Ramos (cell line): ENCODE data around the gene CD96.

Experiments used
- in situ Hi-C: fragments of 300-500 bp; cut with MboI; formaldehyde crosslinking; loops from one replicate; pipeline ENCODE4 v1.14.3; 2022; ENCODE audit warnings: low sequenced_read_pairs; ENCODE audit not compliant: unreplicated experiment

CD96 gene

DNA sequence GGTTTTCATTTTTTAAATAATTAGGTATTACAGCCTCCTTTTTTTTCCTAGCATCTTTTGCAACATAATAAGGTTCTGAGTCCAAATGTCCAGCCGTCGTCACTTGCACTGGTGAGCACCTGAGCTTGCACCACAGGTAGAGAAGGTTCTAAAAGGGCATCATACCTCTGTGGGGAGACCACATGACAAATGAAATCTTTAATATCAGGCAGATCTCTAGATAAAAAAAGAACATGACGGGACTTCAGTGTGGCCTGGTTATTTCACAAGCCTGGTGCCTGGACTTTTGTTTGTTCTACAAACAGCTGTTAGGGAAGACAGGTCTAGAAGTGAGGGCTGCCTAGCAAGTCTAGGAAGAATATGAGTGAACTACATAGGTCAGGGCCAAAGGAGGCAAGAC lies 49.6 kb downstream of the CD96 start:
- in situ Hi-C loops = no loop called here

DNA sequence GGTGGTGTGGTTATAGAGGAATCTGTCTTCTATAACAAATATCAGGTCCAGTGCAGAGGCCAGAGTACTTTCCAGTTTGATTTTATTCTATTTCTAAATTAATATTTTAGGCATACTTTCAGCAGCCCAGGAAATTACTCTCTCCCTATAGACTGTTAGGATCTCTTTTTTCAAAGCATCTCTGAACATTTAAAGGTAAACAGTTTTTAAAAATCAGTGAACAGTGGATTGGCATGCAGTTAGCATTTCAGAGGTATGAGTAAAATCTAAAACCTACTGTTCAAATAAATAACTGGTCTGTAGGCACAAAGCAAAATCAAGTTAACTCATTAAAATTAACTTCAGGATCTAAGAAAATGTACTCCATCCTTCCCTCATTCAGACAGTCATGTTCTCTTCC lies 50.1 kb downstream of the CD96 start:
- in situ Hi-C loops = no loop called here

DNA sequence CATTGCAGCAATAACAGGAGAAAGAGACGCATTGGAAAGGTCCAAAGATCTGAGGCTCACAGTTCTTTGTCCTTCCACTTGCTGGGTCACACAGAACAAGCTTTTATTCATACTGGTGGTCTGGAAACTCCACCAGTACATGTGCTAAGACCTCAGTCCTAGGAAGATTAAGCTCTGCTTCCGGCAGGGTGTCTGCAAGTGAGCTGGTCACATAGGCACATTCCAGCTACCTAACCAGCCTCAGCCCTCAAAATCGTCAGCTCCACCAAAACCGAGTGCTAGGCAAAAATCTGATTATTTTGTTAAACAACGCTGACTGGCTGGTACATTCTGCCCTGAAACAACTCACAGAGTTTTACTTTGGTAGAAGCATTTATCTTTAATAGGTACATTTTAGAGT lies 50.9 kb downstream of the CD96 start:
- in situ Hi-C loops = no loop called here

DNA sequence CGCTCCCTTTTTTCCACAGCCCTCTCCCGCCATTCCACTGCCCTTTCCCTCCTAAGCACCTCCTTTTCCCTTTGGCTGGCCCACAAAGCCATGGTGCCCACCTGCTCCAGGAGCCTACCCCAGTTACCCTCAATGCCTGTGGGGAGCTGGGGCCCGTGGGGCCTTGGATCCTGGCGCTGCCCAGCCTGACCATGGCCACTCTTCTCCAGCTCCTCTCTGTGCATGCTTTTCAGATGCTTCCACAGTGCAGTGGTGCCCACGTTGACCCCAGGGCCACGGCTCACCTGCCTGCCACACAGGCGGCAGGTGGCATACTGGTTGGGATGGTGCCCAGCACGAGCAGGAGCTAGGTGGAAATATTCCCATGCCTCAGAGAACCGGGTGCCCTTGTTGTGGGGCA lies 51.7 kb downstream of the CD96 start:
- in situ Hi-C loops = no loop called here

DNA sequence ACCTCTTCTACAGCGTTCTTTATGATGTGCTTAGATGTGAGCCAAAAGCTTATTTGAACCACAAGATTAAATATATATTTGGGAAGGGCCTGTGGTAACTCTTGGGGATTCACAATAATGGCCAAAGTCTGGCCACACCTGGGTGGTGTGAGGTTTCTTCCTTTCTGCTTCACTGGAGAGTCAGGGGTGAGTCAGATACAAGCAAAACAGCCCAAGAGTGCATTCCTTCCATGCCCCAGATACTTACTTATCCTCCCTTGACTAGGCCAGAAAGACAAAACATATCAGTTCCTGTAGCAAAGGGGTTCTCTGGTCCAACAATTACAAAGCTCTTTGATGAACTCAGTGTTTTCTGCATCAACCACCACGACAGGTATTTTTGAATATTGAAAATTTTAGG lies 52.2 kb downstream of the CD96 start:
- in situ Hi-C loops = no loop called here

DNA sequence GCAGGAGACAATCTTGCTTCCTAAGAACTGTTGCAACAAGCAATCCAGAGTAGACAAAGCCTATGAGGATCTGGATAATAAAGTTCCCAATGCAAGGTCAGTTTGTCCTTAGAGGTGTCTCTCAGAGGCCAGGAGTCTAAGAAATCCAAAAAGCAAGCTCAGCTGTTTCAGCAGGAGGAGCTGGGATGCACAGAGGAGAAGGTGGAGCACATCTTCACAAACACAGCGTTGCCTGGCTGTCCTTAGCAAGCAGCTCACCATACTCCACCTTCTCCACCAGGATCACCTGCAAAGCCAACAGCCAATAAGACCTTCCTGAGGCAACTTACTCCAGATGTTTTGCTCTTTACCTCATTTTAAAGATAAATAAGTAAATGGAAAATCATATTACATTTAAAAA lies 52.8 kb downstream of the CD96 start:
- in situ Hi-C loops = no loop called here

DNA sequence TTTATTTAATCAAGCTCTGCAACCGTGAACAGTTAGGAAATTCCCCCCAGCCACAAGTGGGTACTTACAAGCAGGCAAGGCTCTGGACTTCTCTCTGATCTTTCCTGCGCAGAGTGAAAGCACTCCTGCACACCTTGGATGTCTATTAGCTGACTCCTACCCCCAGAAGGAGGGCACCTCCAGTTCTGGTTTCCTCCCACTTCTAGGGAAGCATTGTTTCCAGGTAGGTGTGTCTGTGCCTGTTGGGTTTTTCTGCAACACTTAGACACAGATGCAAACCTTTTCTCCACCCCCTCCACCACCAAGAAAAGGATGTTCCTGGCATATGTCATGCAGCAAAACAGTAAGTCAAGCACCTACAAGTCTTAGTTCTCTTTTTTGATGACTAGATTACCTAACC lies 53.2 kb downstream of the CD96 start, which contains the start of gene ZBED2:
ZBED2 (minus strand) TSS at position 115 of the 400 bp plus-strand sequence. CDS start 1,145 bp downstream, outside the sequence.
- in situ Hi-C loops = no loop called here

DNA sequence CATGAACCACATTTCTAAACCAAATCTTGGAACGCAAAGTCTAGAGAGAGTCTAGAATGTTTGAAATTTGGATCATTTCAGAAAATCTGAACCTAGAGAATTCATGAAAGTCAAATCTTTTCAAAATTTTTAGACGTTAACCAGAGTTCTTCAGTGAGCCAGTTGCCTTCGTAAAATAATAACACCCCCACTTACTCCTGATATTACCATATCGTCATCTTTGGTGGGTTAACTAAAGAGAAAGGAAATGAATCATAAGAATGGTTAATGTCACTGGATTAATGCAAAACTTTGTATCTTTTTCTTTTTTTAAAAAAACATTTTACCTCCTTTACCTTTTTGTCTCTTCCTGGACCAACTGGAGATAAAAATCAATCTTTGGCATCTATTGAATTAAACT lies 54.3 kb downstream of the CD96 start:
- in situ Hi-C loops = no loop called here

DNA sequence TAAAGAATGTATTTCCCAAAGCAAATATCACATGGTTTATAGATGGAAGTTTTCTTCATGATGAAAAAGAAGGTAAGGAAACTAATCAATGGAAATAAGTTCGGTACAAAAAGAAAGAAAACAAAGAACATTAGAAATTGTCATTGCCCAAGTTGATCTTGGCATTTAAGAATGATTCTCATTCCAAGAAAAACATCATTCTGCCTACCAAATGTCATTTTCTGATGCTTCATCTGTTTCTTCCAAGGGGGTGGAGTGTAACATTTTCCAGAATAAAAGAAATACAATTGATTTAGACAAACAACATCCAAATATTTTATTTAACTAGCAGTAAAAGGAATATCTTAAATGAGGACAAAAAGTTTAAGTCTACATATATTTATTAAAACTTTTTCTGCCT lies 56.1 kb downstream of the CD96 start:
- in situ Hi-C loops = no loop called here

DNA sequence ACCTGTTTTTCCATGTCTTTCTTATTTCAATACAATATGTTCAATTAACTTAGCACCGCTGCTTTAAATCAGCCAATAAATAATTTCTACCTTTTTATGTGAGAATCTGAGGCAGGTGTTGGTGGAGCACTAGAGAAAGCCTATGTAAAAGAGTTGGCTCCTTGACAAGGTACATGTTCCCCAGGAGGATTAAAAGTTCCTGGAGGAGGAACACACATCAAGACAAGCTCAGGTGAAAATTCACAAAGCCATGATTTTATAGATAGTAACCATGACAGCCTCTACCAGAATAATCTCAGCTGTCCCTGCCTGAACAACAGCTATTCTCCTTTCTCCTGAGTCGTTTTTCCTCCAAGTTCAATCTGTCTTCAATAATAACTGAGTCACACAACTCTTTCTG lies 56.6 kb downstream of the CD96 start:
- in situ Hi-C loops = no loop called here

DNA sequence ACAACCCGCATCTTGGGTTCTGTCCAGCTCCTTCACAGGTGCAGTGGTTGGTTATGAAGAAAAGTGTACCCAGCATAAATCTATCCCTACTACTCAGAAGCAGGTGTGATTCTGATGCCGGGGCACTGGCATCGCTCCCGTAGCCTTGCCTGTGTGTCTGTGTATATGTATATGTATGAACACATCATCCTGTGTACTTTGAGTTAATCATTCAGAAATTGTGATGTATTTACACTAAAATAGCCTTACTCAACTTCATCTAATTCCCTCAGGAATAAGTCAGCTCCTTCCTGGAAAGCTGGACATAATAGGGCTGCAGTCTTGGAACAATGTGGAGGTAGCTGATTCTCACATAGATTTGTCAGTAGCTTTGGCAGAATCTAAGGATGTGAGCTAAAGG lies 59.8 kb downstream of the CD96 start:
- in situ Hi-C loops = no loop called here

DNA sequence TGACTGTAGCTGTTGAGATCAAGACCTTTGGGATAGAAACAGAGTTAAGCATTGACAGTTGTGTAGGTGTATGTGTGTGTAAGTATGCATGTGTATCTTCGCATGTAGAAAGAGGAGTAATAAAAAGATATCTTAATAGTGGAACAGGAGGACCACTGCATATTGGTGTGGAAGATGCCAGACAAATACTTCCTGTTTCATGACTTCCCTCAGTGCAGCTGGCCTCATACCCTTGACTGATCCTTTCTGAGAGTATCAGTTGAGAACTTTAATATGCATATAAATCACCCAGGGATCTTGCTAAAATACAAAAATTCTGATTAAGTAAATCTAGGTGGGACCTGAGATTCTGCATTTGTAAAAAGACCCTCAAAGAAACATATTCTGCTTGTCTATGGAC lies 61.7 kb downstream of the CD96 start:
- in situ Hi-C loops = no loop called here

DNA sequence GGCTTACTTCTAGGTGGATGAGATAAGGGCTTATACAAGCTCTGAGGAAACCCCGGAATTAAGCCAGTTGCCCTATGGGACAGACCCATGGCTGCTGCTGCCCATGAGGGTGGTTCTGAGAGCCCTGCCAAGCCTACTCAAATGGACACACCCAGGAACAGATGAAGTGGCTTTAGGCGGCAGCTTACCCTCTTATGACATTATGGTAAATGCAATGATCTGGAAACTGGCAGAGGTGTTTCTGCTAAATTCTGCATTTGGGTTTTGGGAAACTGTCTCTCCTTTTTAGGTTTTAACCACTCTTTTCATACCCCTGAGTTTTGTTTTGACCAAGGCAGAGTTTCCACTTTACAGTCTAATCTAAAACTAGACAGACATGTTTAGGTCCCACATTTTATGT lies 62.1 kb downstream of the CD96 start:
- in situ Hi-C loops = no loop called here

DNA sequence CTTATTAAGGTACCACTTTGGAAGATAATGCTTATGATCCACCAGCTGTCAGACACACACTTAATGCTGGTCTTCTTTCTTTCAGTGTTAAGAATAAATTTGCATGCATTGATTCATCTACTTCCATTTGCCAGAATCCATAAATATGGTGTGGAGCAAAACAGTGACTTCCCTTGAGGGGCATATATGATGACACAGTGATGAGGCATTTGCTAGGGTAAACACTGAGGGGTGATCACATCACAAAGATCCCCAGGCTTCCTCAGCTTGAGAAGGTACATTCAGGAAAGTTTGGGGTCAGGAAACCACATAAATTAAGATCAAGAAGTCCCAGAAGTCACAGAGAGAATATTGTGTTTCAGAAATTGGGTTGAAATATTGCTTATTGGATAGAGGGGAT lies 63.0 kb downstream of the CD96 start:
- in situ Hi-C loops = no loop called here

DNA sequence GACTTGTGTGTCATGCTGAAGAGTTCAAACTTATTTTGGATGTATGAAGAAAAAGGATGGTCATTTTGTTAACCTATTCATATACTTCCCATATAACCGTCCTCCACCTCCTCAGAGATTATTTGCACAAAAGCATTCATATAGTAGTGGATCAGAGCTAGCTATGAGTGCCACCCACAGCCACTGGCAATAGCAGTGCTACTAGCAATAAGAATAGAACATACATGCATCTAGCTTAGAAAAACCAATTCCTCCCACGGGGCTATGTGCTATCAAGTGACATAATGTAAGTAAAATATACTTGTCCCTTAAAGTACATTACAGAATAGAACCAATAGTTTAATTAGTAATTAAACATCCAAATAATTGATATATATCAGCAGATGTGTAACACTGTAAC lies 63.5 kb downstream of the CD96 start:
- in situ Hi-C loops = no loop called here

DNA sequence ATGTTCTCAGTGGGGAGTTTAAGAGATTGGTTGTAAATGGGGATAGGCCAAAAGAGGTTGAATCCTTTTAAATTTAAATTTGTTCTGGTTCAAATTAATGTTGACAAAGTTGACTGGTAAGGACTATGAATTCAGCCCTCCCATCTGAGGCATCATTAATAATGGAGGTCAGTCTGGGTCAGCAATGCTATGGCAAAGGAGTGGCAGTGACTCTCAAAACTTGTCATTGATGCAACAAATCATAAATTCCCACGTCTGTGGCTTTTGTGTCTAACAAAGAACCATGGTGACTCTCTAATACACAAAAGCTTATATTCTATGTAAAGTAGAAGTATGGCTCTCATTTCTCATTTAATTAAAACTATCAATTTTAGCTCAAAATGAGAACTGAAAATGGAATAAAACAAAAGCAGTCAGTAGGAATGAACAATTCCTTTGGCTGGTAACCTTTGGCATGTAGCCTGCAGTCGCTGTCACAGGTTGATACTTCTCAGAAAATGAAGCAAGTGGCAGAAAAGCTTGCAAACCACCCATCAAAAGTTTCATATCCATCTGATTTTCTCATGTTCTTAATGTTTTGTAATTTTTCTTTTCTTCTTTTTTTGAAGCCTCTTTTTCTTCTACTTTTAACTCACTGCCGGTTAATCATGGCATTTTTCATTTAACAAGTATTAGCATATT lies 65.4 kb downstream of the CD96 start:
- in situ Hi-C loops = no loop called here

DNA sequence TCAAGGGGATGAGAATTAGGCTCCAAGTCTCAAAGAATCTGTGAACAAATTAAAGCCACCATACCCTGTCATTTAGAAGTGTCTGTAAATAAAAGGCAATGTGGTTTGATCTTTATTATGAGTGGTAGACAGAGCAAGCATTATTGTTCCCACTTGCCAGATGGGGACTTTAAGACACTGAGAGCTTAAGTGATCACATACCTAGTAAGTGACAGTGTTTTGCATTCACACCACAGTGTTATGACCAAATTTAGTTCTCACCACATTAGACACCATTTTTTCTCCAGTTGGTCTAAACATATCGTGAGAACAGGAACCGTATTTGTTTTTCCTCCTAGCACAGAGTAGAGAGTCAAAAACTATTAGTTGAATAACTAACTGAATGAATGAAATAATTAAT lies 66.4 kb downstream of the CD96 start:
- in situ Hi-C loops = no loop called here

DNA sequence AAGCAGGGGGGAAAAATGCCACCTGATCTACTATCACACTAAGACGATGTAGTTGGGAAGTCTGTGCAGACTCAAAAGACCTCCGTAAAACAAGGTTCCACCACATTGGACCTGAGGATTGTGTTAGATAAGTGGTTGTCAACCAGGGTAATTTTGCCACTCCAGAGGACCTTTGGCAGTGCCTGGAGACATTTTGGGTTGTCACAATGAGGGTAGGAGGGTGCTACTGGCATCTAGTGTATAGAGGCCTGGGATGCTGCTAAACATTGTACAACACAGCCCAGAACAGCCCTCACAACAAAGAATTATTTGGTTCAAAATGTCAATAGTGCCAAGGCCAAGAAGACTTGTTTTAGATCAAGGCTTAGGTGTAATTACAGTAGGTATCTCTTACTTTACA lies 67.7 kb downstream of the CD96 start:
- in situ Hi-C loops = no loop called here

DNA sequence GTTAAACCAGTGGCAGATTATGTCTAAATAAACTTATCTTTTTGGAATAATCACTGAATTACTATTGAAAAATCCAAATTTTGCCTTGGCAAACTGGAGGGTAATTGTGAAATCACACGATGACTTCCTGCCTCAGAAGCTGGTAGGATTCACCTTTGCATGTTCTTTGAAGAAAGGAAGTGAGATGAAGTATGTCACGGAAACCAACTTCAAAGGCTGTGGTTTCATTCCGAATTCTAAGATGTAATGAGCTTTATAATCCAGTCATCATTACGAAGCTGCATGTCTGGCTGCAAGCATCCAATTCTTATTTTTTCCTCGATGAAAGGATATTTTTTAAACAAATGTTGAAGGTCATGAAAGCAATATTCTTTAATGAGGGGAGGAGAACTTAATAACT lies 68.2 kb downstream of the CD96 start:
- in situ Hi-C loops = no loop called here

DNA sequence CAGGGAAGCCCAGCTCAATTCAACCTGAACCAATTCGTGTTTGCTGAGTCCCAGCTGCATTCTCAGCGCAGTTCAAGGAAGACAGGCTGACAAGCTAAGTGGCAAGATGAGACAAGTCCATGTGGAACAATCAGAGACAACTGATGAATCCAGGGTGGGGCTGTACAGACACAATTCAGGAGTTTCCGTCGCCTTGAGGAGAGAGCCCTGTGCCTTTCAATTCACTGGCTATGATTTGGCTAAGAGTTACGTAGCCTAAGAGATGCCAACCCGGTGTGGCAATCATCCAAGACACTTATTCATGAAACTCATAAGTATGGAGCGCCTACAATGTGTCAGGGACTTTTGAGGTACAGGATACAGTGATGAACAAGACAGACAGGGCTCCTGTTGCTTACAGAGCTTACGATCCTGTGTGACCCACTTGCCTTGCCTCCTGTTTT lies 68.6 kb downstream of the CD96 start:
- in situ Hi-C loops = no loop called here

DNA sequence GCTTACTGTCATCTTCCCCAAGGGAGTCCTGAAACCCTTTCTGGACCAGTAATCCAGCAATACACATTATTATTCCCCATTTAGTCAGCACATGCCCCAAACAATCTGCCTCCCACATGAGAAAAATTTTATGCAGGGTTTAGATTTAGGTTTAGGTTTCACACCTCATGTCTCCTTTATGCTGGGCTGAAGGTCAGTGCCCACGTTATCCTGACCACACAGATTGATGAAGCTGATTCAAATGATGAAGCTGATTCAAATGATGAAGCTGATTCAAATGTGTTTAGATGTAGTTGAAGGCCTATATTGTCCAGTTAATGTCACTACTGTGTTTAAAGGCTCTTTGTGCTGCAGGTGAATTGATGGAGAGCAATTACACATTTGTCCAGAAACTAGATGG lies 71.3 kb downstream of the CD96 start:
- in situ Hi-C loops = no loop called here

DNA sequence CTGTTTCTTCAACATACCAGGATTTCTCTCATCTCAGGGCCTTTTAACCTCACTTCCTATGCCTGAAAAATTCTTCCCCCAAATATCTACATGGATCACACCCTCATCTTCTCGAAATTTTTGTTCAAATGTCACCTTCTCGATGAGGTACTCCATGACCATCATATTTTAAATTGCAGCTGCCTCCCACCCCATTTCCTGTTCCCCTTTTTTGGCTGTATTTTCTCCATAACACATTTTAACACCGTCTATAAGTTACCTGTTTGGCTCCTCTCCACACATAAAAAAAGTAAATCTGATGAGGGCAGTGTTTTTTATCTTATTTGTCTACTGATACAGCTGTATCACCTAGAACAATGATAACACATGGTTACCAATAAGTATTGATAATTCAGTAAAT lies 73.9 kb downstream of the CD96 start:
- in situ Hi-C loops = no loop called here
